Measurements from ENCODE around the gene FAM131A.

FAM131A gene

GRCh38 chr3:184368586-184369183 lies 31.3 kb downstream of the FAM131A start:
- H3K27ac Mint-ChIP-seq: no peak overlapping the region
- no peaks in the 10 kb centered on the region for H3K9me3 Mint-ChIP-seq
- H3K27me3 Mint-ChIP-seq: no peaks in the 10 kb centered on the region
- H3K36me3 Mint-ChIP-seq: peaks cover 32% of the 10 kb centered on the region
- peaks cover 17% of the 10 kb centered on the region for H3K4me1 Mint-ChIP-seq
- no peak for ATAC-seq
- no peak overlapping the region for H3K4me3 Mint-ChIP-seq

DNA sequence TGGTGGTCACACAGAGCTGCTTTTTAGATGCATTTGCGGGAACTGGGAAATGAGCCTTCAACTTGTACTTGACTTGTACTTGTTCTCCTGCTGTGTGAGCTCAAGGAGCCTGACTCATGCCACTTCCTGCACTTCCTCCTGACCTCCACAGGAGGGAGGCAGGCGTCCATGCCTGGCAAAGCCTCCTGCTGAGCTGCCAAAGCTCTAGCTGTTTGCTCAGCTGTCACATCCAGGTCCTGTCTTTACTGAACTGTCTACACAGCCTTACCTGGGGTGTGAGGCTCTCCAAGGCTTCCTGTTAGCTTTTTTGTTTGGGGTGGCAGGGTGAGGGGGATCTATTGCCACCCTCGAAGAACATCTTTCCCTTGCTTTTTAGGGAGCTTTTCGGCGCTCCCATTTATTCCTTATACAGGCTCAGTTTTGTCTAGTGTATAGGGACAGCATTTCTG lies 34.2 kb downstream of the FAM131A start:
- Mint-ChIP-seq H3K4me3 (no peak overlapping the region), H3K36me3 (peaks cover 24% of the 10 kb centered on the region), H3K27ac (no peak overlapping the region), H3K9me3 (no peaks in the 10 kb centered on the region), H3K27me3 (peaks cover 16% of the 10 kb centered on the region), H3K4me1 (no peaks in the 10 kb centered on the region)
- ATAC-seq: peak; percentile 75

DNA sequence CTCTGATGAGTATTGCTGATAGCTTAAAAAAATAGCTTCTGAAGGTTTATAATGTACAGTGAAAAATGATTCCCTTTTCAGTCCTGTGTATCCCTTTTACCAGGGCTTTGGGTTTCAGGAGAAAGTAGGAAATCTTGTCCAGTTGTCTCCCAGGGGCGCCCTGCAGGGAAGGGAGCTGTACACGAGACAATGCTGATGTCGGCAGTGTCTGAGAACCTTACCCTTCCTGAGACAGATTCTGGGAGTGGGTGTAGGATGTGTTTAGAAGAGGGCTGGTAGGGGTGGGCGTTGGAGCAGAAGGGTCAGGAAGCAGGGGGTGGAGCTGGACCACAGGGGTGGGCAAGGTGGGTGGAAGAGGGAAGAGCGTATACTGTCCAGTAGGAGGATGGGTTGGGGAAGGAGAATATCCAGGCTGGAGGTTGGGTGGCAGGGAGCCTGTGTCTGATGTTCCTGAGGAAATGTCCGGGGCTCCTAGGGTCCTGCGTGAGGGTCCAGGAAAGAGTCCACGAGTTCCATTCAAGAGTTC lies 35.0 kb downstream of the FAM131A start:
- no peak for ATAC-seq
- no peak overlapping the region for H3K4me3 Mint-ChIP-seq
- H3K4me1 Mint-ChIP-seq: no peaks in the 10 kb centered on the region
- H3K9me3 Mint-ChIP-seq: no peaks in the 10 kb centered on the region
- peaks cover 16% of the 10 kb centered on the region for H3K36me3 Mint-ChIP-seq
- H3K27me3 Mint-ChIP-seq: peaks cover 24% of the 10 kb centered on the region
- H3K27ac Mint-ChIP-seq: no peak overlapping the region

- peaks cover 11% of the 10 kb centered on the region for H3K36me3 Mint-ChIP-seq
- no peaks in the 10 kb centered on the region for H3K4me1 Mint-ChIP-seq
- peaks cover 29% of the 10 kb centered on the region for H3K27me3 Mint-ChIP-seq
- H3K27ac Mint-ChIP-seq: no peak overlapping the region
- H3K9me3 Mint-ChIP-seq: no peaks in the 10 kb centered on the region
- ATAC-seq: no peak
- no peak overlapping the region for H3K4me3 Mint-ChIP-seq
These were observed 35.5 kb downstream of the FAM131A start for GRCh38 chr3:184372911-184373310.

GRCh38 chr3:184373422-184373821 lies 36.0 kb downstream of the FAM131A start:
- Mint-ChIP-seq H3K4me3 (no peak overlapping the region), H3K4me1 (no peaks in the 10 kb centered on the region), H3K27ac (no peak overlapping the region), H3K36me3 (peaks cover 7% of the 10 kb centered on the region), H3K9me3 (no peaks in the 10 kb centered on the region), H3K27me3 (peaks cover 35% of the 10 kb centered on the region)
- ATAC-seq: no peak

DNA sequence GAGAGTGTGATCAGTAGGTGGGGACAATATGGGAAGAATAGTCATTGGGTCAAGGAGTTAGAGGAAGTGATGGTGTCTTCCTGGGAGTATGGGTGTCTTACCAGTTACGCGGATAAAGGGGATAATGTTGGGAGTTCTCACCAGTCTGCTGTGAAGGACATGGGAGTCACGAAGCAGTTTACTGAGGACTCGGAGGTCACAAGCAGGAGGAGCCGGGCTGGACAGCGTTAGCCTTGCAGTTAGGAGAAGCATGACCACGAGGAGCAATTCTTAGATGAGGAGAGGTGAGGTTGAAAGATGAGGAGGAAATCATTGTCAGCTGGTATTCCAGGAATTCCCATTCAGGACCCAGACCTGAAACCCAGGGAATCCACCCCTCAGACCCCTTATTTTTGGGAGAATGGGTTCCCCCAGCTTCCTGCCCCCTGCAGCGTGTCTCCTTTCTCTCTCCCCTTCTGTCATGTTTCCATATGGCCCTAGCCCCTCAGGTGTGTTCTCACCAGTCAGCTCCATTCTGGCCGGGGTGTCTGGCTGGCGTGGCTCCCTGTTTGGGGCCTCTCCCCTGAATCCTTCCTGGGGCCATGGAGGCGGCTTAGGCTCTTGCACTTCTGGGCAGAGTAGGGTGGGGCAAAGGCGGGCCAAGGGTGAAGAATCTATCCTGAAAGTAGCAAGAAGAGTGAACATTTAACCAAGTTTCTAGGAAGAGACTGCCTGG lies 38.5 kb downstream of the FAM131A start:
- Mint-ChIP-seq H3K4me3 (no peak overlapping the region), H3K36me3 (no peaks in the 10 kb centered on the region), H3K27me3 (peaks cover 51% of the 10 kb centered on the region), H3K4me1 (peaks cover 4% of the 10 kb centered on the region), H3K9me3 (no peaks in the 10 kb centered on the region), H3K27ac (no peak overlapping the region)
- no peak for ATAC-seq

DNA sequence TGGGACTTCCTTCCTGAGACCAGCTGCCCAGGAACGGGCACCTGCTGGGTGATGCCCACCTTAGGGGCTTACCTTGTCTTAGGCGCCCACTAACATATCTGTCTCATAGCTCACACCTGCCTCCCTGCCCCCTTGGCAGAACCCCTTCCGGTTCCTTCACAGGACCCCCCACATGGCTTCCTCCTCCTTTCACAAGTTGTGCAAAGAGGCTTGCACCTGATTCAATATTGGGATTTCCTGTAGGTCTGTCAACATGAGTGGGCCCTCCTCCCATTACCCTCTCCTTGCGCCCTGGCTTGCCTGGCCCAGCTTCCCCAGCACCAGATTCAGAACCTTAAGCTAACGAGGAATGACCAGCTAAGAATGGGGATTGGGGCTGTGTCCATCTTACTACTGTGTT lies 40.0 kb downstream of the FAM131A start:
- no peaks in the 10 kb centered on the region for H3K9me3 Mint-ChIP-seq
- no peaks in the 10 kb centered on the region for H3K36me3 Mint-ChIP-seq
- no peak for ATAC-seq
- no peak overlapping the region for H3K4me3 Mint-ChIP-seq
- H3K27me3 Mint-ChIP-seq: peaks cover 65% of the 10 kb centered on the region
- peaks cover 14% of the 10 kb centered on the region for H3K4me1 Mint-ChIP-seq
- no peak overlapping the region for H3K27ac Mint-ChIP-seq

DNA sequence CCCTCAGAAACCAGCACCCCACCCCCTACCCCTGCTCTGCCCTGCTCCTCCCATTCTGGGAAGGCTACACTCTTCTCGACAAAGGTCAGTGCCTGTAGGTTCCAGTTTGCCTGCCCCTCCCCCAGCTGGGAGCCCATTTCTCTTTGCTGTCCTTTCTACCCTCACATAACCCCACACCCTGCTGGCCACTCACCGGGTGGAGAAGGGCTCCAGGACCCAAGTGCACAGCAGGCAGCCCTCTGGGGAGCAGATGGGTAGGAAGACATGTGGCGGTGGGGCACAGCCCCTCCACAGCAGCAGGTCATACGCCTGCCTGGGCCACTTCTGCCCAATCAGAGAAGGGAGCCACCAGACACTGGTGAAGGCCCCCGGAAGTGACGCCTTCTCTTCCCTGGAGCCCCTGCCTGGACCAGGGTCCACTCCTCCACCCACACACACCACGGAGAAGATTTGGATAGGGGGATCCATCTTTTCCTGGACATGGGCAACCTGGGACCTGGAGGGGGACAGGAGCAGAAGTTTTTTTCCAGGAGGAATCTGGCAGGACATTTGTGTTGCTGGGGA lies 40.6 kb downstream of the FAM131A start, which contains the start of gene THPO:
Gene THPO, minus strand, starts transcription at position 326 of the 564 bp plus-strand sequence. CDS start 1,948 bp downstream, outside the sequence.
- H3K36me3 Mint-ChIP-seq: no peaks in the 10 kb centered on the region
- H3K27me3 Mint-ChIP-seq: peaks cover 71% of the 10 kb centered on the region

DNA sequence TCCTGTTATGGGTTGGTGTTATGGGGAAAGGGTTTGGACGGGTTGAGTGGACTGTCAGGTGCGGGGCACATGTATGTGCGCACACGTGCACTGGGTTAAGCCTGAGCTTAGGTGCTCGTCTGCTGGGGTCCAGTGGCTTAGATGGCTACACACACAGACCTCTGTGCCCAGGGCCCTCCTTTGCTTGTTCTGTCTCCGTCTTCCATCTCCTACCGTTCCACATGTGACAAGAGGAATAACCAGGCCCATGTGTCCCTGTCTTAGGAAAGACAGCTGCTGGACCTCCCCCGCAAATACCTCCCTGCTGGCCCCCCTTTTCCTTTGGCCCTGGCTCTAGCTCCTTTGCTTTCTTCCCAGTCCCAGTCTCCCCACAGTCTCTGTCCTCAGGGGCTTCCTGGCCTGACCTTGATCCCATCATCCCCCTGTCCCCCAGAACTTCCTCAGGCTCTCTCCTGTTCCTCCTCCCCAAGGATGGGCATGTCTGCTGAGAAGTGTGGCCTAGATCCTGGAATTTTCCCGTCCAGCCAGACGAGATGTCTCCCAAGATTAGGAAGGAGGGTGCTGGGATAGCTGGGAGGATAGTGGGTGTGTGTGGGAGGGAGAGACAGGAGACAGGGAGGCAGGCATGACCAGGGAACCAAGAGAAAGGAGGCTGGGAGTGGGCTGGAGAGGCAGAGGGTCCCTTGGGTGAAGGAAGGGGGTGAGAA lies 41.4 kb downstream of the FAM131A start:
- H3K9me3 Mint-ChIP-seq: no peaks in the 10 kb centered on the region
- H3K27me3 Mint-ChIP-seq: peaks cover 80% of the 10 kb centered on the region
- H3K36me3 Mint-ChIP-seq: no peaks in the 10 kb centered on the region
- peaks cover 14% of the 10 kb centered on the region for H3K4me1 Mint-ChIP-seq
- no peak overlapping the region for H3K27ac Mint-ChIP-seq
- ATAC-seq: no peak
- H3K4me3 Mint-ChIP-seq: peak overlapping the region; percentile 42

More for the DNA sequence above, 40.6 kb downstream of the FAM131A start, which contains the start of gene THPO:
- ATAC-seq: no peak
- no peaks in the 10 kb centered on the region for H3K9me3 Mint-ChIP-seq
- H3K27ac Mint-ChIP-seq: no peak within 1 kb of the TSS
- H3K4me3 Mint-ChIP-seq: peak within 1 kb of the TSS; percentile 42
- H3K4me1 Mint-ChIP-seq: peaks cover 14% of the 10 kb centered on the region

GRCh38 chr3:184379358-184380184 lies 42.2 kb downstream of the FAM131A start, which contains the start of gene CHRD:
Gene CHRD (plus strand): TSS chr3:184380054. CDS start chr3:184380319, 265 bp downstream.
- Mint-ChIP-seq H3K4me3 (peak within 1 kb of the TSS; percentile 46), H3K9me3 (no peaks in the 10 kb centered on the region), H3K27ac (no peak within 1 kb of the TSS), H3K36me3 (no peaks in the 10 kb centered on the region), H3K4me1 (peaks cover 14% of the 10 kb centered on the region), H3K27me3 (peaks cover 87% of the 10 kb centered on the region)
- ATAC-seq: peak; percentile 27

DNA sequence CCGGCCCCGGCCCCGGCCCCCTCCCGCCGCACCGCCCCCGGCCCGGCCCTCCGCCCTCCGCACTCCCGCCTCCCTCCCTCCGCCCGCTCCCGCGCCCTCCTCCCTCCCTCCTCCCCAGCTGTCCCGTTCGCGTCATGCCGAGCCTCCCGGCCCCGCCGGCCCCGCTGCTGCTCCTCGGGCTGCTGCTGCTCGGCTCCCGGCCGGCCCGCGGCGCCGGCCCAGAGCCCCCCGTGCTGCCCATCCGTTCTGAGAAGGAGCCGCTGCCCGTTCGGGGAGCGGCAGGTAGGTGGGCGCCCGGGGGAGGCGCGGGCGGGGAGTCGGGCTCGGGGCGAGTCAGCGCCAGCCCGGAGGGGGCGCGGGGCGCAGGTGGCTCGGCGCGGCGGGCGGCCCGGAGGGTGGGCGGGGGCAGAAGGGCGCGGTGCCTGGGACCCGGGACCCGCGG lies 42.8 kb downstream of the FAM131A start:
- Mint-ChIP-seq H3K4me3 (no peak overlapping the region), H3K27me3 (peaks cover 91% of the 10 kb centered on the region), H3K9me3 (no peaks in the 10 kb centered on the region), H3K4me1 (peaks cover 14% of the 10 kb centered on the region), H3K36me3 (no peaks in the 10 kb centered on the region), H3K27ac (no peak overlapping the region)
- peak; percentile 26 for ATAC-seq

- H3K36me3 Mint-ChIP-seq: no peaks in the 10 kb centered on the region
- no peaks in the 10 kb centered on the region for H3K9me3 Mint-ChIP-seq
- peaks cover 14% of the 10 kb centered on the region for H3K4me1 Mint-ChIP-seq
- peak overlapping the region; percentile 46 for H3K4me3 Mint-ChIP-seq
- H3K27ac Mint-ChIP-seq: no peak overlapping the region
- ATAC-seq: peak; percentile 21
- peaks cover 91% of the 10 kb centered on the region for H3K27me3 Mint-ChIP-seq
These were observed 43.3 kb downstream of the FAM131A start for GRCh38 chr3:184380627-184381260.

DNA sequence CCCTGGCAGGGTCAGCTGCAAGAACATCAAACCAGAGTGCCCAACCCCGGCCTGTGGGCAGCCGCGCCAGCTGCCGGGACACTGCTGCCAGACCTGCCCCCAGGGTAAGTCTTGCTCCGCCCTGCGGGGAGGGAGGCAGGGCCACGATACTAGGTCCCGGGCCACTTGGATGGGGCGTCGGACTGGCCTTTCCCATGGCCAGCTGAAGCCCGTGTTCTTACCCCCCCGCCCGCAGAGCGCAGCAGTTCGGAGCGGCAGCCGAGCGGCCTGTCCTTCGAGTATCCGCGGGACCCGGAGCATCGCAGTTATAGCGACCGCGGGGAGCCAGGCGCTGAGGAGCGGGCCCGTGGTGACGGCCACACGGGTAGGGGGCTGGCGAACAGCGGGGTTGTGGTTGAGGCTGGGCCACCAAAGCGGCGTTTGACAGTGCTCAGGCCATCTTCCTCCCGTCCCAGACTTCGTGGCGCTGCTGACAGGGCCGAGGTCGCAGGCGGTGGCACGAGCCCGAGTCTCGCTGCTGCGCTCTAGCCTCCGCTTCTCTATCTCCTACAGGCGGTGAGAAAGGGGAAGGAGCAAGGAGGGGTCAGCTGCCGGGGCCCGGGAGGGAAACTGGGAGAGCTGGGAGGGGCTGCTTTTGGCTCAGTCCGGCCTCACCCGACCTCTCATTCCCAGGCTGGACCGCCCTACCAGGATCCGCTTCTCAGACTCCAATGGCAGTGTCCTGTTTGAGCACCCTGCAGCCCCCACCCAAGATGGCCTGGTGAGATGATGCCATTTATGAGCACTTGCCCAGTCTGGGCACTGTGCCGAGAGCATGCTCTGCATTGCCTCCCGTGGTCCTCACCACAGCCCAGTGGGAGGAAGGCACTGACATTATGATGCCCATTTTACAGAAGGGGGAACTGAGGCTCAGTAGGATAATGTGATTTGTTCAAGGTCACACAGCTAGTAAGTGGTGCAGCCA lies 44.1 kb downstream of the FAM131A start:
- H3K4me1 Mint-ChIP-seq: peaks cover 14% of the 10 kb centered on the region
- no peak overlapping the region for H3K27ac Mint-ChIP-seq
- H3K4me3 Mint-ChIP-seq: peak overlapping the region; percentile 46
- H3K36me3 Mint-ChIP-seq: no peaks in the 10 kb centered on the region
- peaks cover 91% of the 10 kb centered on the region for H3K27me3 Mint-ChIP-seq
- H3K9me3 Mint-ChIP-seq: no peaks in the 10 kb centered on the region
- no peak for ATAC-seq
